ENCODE data around the gene UBASH3A. TPM values are rescaled to one million over a fixed set of nuclear protein-coding genes. Genes with fewer than 3 reads are reported as not detected.

The UBASH3A gene
- total RNA-seq, 1 donor from 2014 or later, result 1.5 TPM

GRCh38 chr21:42438316-42439205 lies 34.9 kb downstream of the UBASH3A start:
- Histone ChIP-seq H3K4me3 (no peak overlapping the region), H3K4me1 (no peaks in the 10 kb centered on the region), H3K36me3 (no peaks in the 10 kb centered on the region), H3K9me3 (no peaks in the 10 kb centered on the region), H3K27me3 (no peaks in the 10 kb centered on the region), H3K27ac (no peak overlapping the region)
- ATAC-seq (peak; percentile 21), DNase-seq (no peak)
- intact Hi-C loops (cut with DNase I), result no loop called here
- TF ChIP-seq CTCF (IDR thresholded peaks at IDR 0.05), result no peak

GRCh38 chr21:42439284-42440186 lies 35.8 kb downstream of the UBASH3A start:
- H3K27me3 ChIP-seq, result no peaks in the 10 kb centered on the region
- H3K9me3 ChIP-seq, result no peaks in the 10 kb centered on the region
- no peak overlapping the region for H3K4me3 ChIP-seq
- ATAC-seq (no peak), DNase-seq (no peak)
- no peak for TF ChIP-seq CTCF (IDR thresholded peaks at IDR 0.05)
- H3K27ac ChIP-seq, result no peak overlapping the region
- H3K36me3 ChIP-seq, result no peaks in the 10 kb centered on the region
- intact Hi-C loops (cut with DNase I), result no loop called here
- no peaks in the 10 kb centered on the region for H3K4me1 ChIP-seq

- Histone ChIP-seq H3K4me3 (no peak overlapping the region), H3K27me3 (no peaks in the 10 kb centered on the region), H3K4me1 (no peaks in the 10 kb centered on the region), H3K27ac (no peak overlapping the region), H3K36me3 (no peaks in the 10 kb centered on the region), H3K9me3 (no peaks in the 10 kb centered on the region)
- DNase-seq (no peak), ATAC-seq (no peak)
- intact Hi-C loops (cut with DNase I), result no loop called here
- TF ChIP-seq CTCF (IDR thresholded peaks at IDR 0.05), result no peak
Measured at GRCh38 chr21:42440187-42440792, 36.6 kb downstream of the UBASH3A start.

- no peak for DNase-seq
Measured at GRCh38 chr21:42441963-42442362, 38.3 kb downstream of the UBASH3A start.

More at GRCh38 chr21:42441963-42442362, 38.3 kb downstream of the UBASH3A start:
- ATAC-seq, result no peak
- H3K9me3 ChIP-seq, result no peaks in the 10 kb centered on the region
- no peak overlapping the region for H3K27ac ChIP-seq
- H3K4me1 ChIP-seq, result no peaks in the 10 kb centered on the region
- H3K27me3 ChIP-seq, result no peaks in the 10 kb centered on the region
- intact Hi-C loops (cut with DNase I), result no loop called here
- no peak for TF ChIP-seq CTCF (IDR thresholded peaks at IDR 0.05)
- no peaks in the 10 kb centered on the region for H3K36me3 ChIP-seq
- H3K4me3 ChIP-seq, result no peak overlapping the region

Measured in upper lobe of right lung (tissue), 1 donor.